K562 (cell line): ENCODE data around the gene FBXO10. TPM values are rescaled to one million over a fixed set of nuclear protein-coding genes. Genes with fewer than 3 reads are reported as not detected.

Experiments
- FOXK2 ChIP-seq, 2 experiments: fragments of 450-650 bp; IDR thresholded peaks in 1 of 2; conservative IDR thresholded peaks in 1 of 2; 2 replicates each; pipeline ENCODE4 v1.6.1; 2016; ENCODE audit warnings: low read depth in 2 of 2, mild to moderate bottlenecking in 1 of 2
- HNRNPLL ChIP-seq: fragments of 200-400 bp; formaldehyde crosslinking; IDR thresholded peaks from 2 replicates; pipeline ENCODE4 v1.6.1; 2017; ENCODE audit warnings: low read length, low read depth, mild to moderate bottlenecking; ENCODE audit not compliant: poor library complexity, severe bottlenecking
- KDM2B ChIP-seq: fragments of 250-450 bp; sonication (Bioruptor Pico); IDR thresholded peaks from 2 replicates; pipeline ENCODE4 v1.8.0; 2021; ENCODE audit warnings: mild to moderate bottlenecking, moderate library complexity
- KHSRP ChIP-seq: fragments of 450-650 bp; IDR thresholded peaks from 2 replicates; pipeline ENCODE4 v1.6.1; 2017
- MCM3 ChIP-seq: fragments of 450-650 bp; IDR thresholded peaks from 2 replicates; pipeline ENCODE4 v1.6.1; 2016
- MECOM ChIP-seq: fragments of 250-450 bp; sonication (Bioruptor Pico); IDR thresholded peaks from 2 replicates; pipeline ENCODE4 v1.8.0; 2022; ENCODE audit warnings: inconsistent platforms
- NCOA1 ChIP-seq: fragments of 450-650 bp; IDR thresholded peaks from 2 replicates; pipeline ENCODE4 v1.6.1; 2016; ENCODE audit warnings: low read depth
- NR4A1 ChIP-seq, 2 experiments: fragments of 250-450 bp in 1 of 2; fragments of 450-650 bp in 1 of 2; sonication (Bioruptor Pico) in 1 of 2; IDR thresholded peaks; 2 replicates each; pipeline versions ENCODE4 v1.4.0 to v1.6.1; 2016 to 2020; ENCODE audit warnings: mild to moderate bottlenecking in 2 of 2, missing compliant biosample characterization in 1 of 2, missing genetic modification characterization in 1 of 2, moderate library complexity in 1 of 2
- POLR2B ChIP-seq: fragments of 450-650 bp; IDR thresholded peaks from 2 replicates; pipeline ENCODE4 v1.6.1; 2018; ENCODE audit warnings: low read depth; ENCODE audit not compliant: partially characterized antibody
- POLR3A ChIP-seq: IDR thresholded peaks from 2 replicates; pipeline ENCODE4 v1.6.1; 2011; ENCODE audit warnings: borderline replicate concordance, mild to moderate bottlenecking, moderate library complexity; ENCODE audit not compliant: insufficient read length, insufficient read depth; ENCODE audit errors: extremely low read depth
- RBM22 ChIP-seq: fragments of 200-400 bp; formaldehyde crosslinking; IDR thresholded peaks from 2 replicates; pipeline ENCODE4 v1.6.1; 2018; ENCODE audit warnings: low read length, low read depth; ENCODE audit not compliant: poor library complexity, severe bottlenecking
- SETDB1 ChIP-seq: IDR thresholded peaks from one replicate; pipeline ENCODE4 v1.6.1; 2012; ENCODE audit warnings: low read length, control low read depth, inconsistent platforms
- TGIF2 ChIP-seq: sonication (generic); formaldehyde crosslinking; IDR thresholded peaks from 2 replicates; pipeline ENCODE4 v1.8.1; 2022; ENCODE audit warnings: mild to moderate bottlenecking, missing genetic modification reagents, moderate library complexity
- ZNF121 ChIP-seq: sonication (generic); formaldehyde crosslinking; conservative IDR thresholded peaks from 2 replicates; pipeline ENCODE4 v1.8.0; 2022; ENCODE audit warnings: missing genetic modification reagents
- ZNF140 ChIP-seq: fragments of 250-450 bp; sonication (Bioruptor Pico); IDR thresholded peaks from 2 replicates; pipeline ENCODE4 v1.8.0; 2021; ENCODE audit warnings: moderate library complexity, mild to moderate bottlenecking, inconsistent platforms
- ZNF282 ChIP-seq: sonication (generic); formaldehyde crosslinking; IDR thresholded peaks from 2 replicates; pipeline ENCODE4 v1.8.1; 2023; ENCODE audit warnings: missing genetic modification reagents
- polyA plus RNA-seq, 8 experiments: library from polyadenylated mRNA; depleted of rRNA in 4 of 8; stranded (reverse) in 5 of 8; unstranded in 3 of 8; fragments of >200 nt; fragmentation: Nextera tagmentation in 2 of 8; fragmentation: Illumina TruSeq in 1 of 8; extraction: Ambion mirVana in 2 of 8; extraction: Trizol in 1 of 8; gene quantifications; 2 replicates each; pipeline versions ENCODE4 v1.2.1 to v1.2.3, GENCODE V29; 2011 to 2014; ENCODE audit warnings: inconsistent platforms in 1 of 8, missing spikeins in 1 of 8
- total RNA-seq, 7 experiments: library from RNA; depleted of rRNA in 6 of 7; stranded (reverse); fragments of >200 nt in 6 of 7; fragmentation: Illumina TruSeq in 2 of 7; extraction: Trizol in 2 of 7; gene quantifications; 2 replicates each; pipeline versions ENCODE4 v1.2.1 to v1.2.3, GENCODE V29; 2011 to 2021; ENCODE audit warnings: low replicate concordance in 1 of 7
- TF ChIP-seq, protein P1 (sequence below): sonication (generic); formaldehyde crosslinking; IDR thresholded peaks from 2 replicates; pipeline ENCODE4 v1.8.0; 2023; ENCODE audit warnings: missing genetic modification reagents, mild to moderate bottlenecking, borderline replicate concordance
- TF ChIP-seq, protein P2 (sequence below): fragments of 450-650 bp; IDR thresholded peaks from 2 replicates; pipeline ENCODE4 v1.6.1; 2016; ENCODE audit warnings: missing biosample characterization, missing genetic modification characterization
- TF ChIP-seq, protein P3 (sequence below), 2 experiments: IDR thresholded peaks; 2 replicates each; pipeline ENCODE4 v1.6.1; 2012; ENCODE audit warnings: improper control_type of control experiment in 2 of 2, low read depth in 2 of 2, low read length in 2 of 2, borderline replicate concordance in 1 of 2

FBXO10 gene
- total and polyA plus RNA-seq, 9 of the 15 experiments (the other 6 are each of a cell fraction or from before 2014, with no cell fraction given): 0.84 to 9.9 (median 6.0) TPM

DNA sequence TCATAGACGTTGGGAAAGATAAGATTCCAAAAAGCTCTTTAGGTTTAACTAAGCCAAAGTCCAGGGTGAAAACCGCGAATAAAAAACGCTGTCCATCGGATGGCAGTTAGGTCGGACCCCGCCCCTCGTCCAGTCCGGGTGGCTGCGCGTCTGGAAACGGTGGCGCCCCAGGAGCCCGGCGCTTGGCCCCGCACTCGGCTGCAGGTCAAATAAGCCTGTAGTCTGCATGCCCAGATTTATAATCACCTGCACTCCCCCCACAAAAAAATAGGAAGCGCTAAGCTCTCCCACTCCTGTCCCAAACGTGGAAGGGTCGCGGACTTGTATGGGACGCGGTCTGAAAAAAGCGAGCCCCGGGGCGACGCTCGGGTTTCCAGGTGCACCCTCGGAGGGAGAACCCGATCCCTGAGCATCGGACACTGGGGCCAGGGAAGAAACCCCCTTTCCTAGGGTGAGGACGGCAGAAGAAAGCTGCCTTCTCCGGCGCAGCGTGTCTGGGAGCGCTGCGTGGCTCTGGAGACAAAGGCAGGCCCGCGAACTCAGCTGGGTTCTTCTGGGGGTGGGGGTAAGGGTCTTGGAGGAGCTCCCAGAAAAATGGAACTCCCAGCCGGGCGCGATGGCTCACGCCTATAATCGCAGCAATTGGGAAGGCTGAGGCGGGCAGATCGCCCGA is 110.0 kb downstream of the FBXO10 start (continued):
- TF ChIP-seq, protein P1, sequence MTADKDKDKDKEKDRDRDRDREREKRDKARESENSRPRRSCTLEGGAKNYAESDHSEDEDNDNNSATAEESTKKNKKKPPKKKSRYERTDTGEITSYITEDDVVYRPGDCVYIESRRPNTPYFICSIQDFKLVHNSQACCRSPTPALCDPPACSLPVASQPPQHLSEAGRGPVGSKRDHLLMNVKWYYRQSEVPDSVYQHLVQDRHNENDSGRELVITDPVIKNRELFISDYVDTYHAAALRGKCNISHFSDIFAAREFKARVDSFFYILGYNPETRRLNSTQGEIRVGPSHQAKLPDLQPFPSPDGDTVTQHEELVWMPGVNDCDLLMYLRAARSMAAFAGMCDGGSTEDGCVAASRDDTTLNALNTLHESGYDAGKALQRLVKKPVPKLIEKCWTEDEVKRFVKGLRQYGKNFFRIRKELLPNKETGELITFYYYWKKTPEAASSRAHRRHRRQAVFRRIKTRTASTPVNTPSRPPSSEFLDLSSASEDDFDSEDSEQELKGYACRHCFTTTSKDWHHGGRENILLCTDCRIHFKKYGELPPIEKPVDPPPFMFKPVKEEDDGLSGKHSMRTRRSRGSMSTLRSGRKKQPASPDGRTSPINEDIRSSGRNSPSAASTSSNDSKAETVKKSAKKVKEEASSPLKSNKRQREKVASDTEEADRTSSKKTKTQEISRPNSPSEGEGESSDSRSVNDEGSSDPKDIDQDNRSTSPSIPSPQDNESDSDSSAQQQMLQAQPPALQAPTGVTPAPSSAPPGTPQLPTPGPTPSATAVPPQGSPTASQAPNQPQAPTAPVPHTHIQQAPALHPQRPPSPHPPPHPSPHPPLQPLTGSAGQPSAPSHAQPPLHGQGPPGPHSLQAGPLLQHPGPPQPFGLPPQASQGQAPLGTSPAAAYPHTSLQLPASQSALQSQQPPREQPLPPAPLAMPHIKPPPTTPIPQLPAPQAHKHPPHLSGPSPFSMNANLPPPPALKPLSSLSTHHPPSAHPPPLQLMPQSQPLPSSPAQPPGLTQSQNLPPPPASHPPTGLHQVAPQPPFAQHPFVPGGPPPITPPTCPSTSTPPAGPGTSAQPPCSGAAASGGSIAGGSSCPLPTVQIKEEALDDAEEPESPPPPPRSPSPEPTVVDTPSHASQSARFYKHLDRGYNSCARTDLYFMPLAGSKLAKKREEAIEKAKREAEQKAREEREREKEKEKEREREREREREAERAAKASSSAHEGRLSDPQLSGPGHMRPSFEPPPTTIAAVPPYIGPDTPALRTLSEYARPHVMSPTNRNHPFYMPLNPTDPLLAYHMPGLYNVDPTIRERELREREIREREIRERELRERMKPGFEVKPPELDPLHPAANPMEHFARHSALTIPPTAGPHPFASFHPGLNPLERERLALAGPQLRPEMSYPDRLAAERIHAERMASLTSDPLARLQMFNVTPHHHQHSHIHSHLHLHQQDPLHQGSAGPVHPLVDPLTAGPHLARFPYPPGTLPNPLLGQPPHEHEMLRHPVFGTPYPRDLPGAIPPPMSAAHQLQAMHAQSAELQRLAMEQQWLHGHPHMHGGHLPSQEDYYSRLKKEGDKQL (CRISPR knock-in tag): no peak
- TF ChIP-seq FOXK2 (conservative IDR thresholded peaks at IDR 0.05 in 1 of 2, IDR thresholded peaks at IDR 0.05 in 1 of 2; ENCODE audit: low read depth in 2 of 2) (no peak), SETDB1 (no peak), POLR3A (peak; percentile 60), ZNF140 (CRISPR knock-in tag) (no peak), TGIF2 (no peak), NR4A1 (CRISPR knock-in tag; IDR thresholded peaks at IDR 0.05) (no peak), NR4A1 (tag; IDR thresholded peaks at IDR 0.05) (no peak), KHSRP (no peak), ZNF282 (CRISPR knock-in tag) (no peak), RBM22 (peak; percentile 45), POLR2B (peak; percentile 19), ZNF121 (CRISPR knock-in tag) (no peak), NCOA1 (no peak), MECOM (CRISPR knock-in tag) (no peak), MCM3 (no peak), HNRNPLL (no peak), KDM2B (CRISPR knock-in tag) (no peak)
- TF ChIP-seq, protein P2, sequence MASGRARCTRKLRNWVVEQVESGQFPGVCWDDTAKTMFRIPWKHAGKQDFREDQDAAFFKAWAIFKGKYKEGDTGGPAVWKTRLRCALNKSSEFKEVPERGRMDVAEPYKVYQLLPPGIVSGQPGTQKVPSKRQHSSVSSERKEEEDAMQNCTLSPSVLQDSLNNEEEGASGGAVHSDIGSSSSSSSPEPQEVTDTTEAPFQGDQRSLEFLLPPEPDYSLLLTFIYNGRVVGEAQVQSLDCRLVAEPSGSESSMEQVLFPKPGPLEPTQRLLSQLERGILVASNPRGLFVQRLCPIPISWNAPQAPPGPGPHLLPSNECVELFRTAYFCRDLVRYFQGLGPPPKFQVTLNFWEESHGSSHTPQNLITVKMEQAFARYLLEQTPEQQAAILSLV (tag): no peak
- TF ChIP-seq, protein P3, sequence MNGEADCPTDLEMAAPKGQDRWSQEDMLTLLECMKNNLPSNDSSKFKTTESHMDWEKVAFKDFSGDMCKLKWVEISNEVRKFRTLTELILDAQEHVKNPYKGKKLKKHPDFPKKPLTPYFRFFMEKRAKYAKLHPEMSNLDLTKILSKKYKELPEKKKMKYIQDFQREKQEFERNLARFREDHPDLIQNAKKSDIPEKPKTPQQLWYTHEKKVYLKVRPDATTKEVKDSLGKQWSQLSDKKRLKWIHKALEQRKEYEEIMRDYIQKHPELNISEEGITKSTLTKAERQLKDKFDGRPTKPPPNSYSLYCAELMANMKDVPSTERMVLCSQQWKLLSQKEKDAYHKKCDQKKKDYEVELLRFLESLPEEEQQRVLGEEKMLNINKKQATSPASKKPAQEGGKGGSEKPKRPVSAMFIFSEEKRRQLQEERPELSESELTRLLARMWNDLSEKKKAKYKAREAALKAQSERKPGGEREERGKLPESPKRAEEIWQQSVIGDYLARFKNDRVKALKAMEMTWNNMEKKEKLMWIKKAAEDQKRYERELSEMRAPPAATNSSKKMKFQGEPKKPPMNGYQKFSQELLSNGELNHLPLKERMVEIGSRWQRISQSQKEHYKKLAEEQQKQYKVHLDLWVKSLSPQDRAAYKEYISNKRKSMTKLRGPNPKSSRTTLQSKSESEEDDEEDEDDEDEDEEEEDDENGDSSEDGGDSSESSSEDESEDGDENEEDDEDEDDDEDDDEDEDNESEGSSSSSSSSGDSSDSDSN (IDR thresholded peaks at IDR 0.05; ENCODE audit: borderline replicate concordance in 1 of 2, low read depth in 2 of 2, low read length in 2 of 2): peak; percentile 35 to 62; a peak in 1 of 4 replicates
